HG03135 (cell line): ENCODE data around the gene PNPLA4.

Source experiments
- ATAC-seq: cut with Tn5 transposase; IDR thresholded peaks from one replicate; pipeline ENCODE4 v1.9.1; 2021; ENCODE audit warnings: mild to moderate bottlenecking, moderate library complexity; ENCODE audit not compliant: unreplicated experiment

Gene PNPLA4

DNA sequence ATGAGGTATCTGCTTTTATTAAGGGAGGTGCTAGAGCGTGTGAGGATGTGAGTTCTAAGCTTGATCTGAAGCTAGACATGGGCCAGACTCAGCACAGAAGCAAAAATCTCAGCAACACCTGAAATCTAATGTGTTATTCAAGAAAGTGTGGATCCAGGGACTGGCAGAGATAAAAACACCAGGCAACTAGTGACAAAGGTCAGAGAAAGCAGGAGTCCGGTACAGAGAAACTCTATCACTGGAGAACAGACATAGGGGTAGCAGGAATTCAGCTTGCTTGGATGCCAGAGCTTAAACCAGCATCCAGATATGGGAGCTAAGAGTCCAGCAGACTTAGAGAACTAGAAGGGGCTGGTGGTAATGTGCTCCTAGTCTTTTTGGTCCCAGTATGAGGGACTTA is 50.3 kb downstream of the PNPLA4 start:
- no peak for ATAC-seq

DNA sequence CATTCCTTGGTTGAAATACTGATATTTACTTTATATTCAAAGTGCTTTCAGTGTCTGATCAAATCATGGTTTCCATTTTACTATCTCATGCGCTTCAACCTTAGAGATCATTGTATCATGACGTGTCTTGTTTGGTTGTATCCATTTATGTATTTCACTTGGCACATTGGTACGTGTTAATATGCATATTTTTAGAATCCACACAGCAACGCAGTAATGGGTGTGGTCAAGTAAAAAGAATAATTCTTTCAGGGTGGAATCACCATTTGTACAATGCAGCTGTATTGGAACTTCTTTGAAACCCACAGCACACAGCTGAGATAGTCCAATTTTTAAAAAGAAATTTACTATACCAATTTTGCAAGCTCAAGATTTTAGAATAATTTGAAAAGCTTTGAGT is 55.2 kb downstream of the PNPLA4 start:
- ATAC-seq = no peak

DNA sequence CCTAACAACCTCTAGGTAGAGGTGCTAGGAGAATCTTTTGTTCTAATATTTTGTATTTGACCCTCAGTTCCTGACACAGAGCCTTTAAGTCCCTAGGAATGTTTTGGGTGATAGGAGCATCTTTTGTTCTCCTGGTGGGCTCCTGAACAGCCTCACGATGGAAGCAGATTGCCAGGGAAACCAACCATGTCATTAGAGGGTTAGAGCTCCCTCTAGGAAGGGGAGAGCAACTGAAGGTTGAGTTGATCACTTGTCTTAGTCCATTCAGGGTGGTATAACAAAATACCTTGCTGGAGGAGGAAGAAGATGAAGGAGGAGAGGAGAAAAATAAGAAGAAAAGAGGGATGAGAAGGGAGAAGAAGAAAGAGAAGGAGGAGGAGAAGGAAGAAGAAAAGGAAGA is 75.0 kb downstream of the PNPLA4 start:
- ATAC-seq = no peak
